ENCODE data around the gene RELB. TPM values are rescaled to one million over a fixed set of nuclear protein-coding genes. Genes with fewer than 3 reads are reported as not detected.

RELB gene
- total RNA-seq, 1 donor from 2014 or later = 2.9 TPM

- intact Hi-C loops (cut with DNase I) = no loop called here
- no peak for ATAC-seq (ENCODE audit: poor library complexity)
Measured at GRCh38 chr19:45011959-45012358, 10.7 kb downstream of the RELB start.

GRCh38 chr19:45016388-45017314 is 15.4 kb downstream of the RELB start:
- ATAC-seq (ENCODE audit: poor library complexity) = peak; percentile 80
- intact Hi-C loops (cut with DNase I) = no loop called here
- DNase-seq = peak; percentile 67

More at GRCh38 chr19:45011959-45012358, 10.7 kb downstream of the RELB start:
- no peak for DNase-seq

- DNase-seq (no peak), ATAC-seq (ENCODE audit: poor library complexity) (no peak)
- intact Hi-C loops (cut with DNase I) = no loop called here
Measured at GRCh38 chr19:45019187-45019586, 17.9 kb downstream of the RELB start.

GRCh38 chr19:45020071-45020470 is 18.8 kb downstream of the RELB start:
- ATAC-seq (ENCODE audit: poor library complexity) (no peak), DNase-seq (no peak)
- intact Hi-C loops (cut with DNase I) = no loop called here

GRCh38 chr19:45021971-45022370 is 20.7 kb downstream of the RELB start:
- no peak for DNase-seq
- intact Hi-C loops (cut with DNase I) = no loop called here
- ATAC-seq (ENCODE audit: poor library complexity) = no peak

GRCh38 chr19:45023048-45023447 is 21.8 kb downstream of the RELB start:
- DNase-seq (no peak), ATAC-seq (ENCODE audit: poor library complexity) (no peak)
- intact Hi-C loops (cut with DNase I) = no loop called here

- DNase-seq (no peak), ATAC-seq (ENCODE audit: poor library complexity) (no peak)
- intact Hi-C loops (cut with DNase I) = no loop called here
Measured at GRCh38 chr19:45025264-45025663, 24.0 kb downstream of the RELB start.

- intact Hi-C loops (cut with DNase I) = no loop called here
- ATAC-seq (ENCODE audit: poor library complexity) (no peak), DNase-seq (no peak)
Measured at GRCh38 chr19:45027371-45027770, 26.1 kb downstream of the RELB start.

GRCh38 chr19:45030825-45031224 is 29.6 kb downstream of the RELB start:
- intact Hi-C loops (cut with DNase I) = no loop called here
- DNase-seq (no peak), ATAC-seq (ENCODE audit: poor library complexity) (no peak)

GRCh38 chr19:45032421-45032820 is 31.2 kb downstream of the RELB start:
- ATAC-seq (ENCODE audit: poor library complexity) (no peak), DNase-seq (no peak)
- intact Hi-C loops (cut with DNase I) = no loop called here

- intact Hi-C loops (cut with DNase I) = no loop called here
- no peak for ATAC-seq (ENCODE audit: poor library complexity)
- DNase-seq = no peak
Measured at GRCh38 chr19:45035755-45036154, 34.5 kb downstream of the RELB start.

- DNase-seq (no peak), ATAC-seq (ENCODE audit: poor library complexity) (no peak)
- intact Hi-C loops (cut with DNase I) = no loop called here
Measured at GRCh38 chr19:45037393-45038169, 36.3 kb downstream of the RELB start.

GRCh38 chr19:45038931-45039893 is 37.9 kb downstream of the RELB start, which contains the start of gene CLASRP:
Gene CLASRP (plus strand): TSS chr19:45039045. CDS start chr19:45040213, 1,168 bp downstream.
- intact Hi-C loops (cut with DNase I) = no loop called here
- ATAC-seq (ENCODE audit: poor library complexity) (peak; percentile 99), DNase-seq (peak; percentile 95)

GRCh38 chr19:45040059-45040771 is 39.0 kb downstream of the RELB start:
- DNase-seq (no peak), ATAC-seq (ENCODE audit: poor library complexity) (no peak)
- intact Hi-C loops (cut with DNase I) = no loop called here

- intact Hi-C loops (cut with DNase I) = no loop called here
- DNase-seq = no peak
- no peak for ATAC-seq (ENCODE audit: poor library complexity)
Measured at GRCh38 chr19:45041125-45041524, 39.9 kb downstream of the RELB start.

- DNase-seq (no peak), ATAC-seq (ENCODE audit: poor library complexity) (peak; percentile 45)
- intact Hi-C loops (cut with DNase I) = no loop called here
Measured at GRCh38 chr19:45045671-45046353, 44.5 kb downstream of the RELB start.

- no peak for ATAC-seq (ENCODE audit: poor library complexity)
- intact Hi-C loops (cut with DNase I) = no loop called here
- no peak for DNase-seq
Measured at GRCh38 chr19:45046355-45046754, 45.1 kb downstream of the RELB start.

Measured in Right ventricle myocardium superior (tissue), 1 donor.